SK-N-MC (cell line): ENCODE results near the gene SLC36A3.

ENCODE experiments used
- DNase-seq: peaks from one replicate; pipeline ENCODE4 v3.0.0-alpha.2; 2011; ENCODE audit warnings: low read depth, low spot score
- H3K27ac ChIP-seq: fragments of 200-600 bp; sonication (generic); 2 replicates; pipeline ENCODE4 v1.5.1; 2016; ENCODE audit warnings: mixed run types
- H3K36me3 ChIP-seq: fragments of 200-600 bp; sonication (generic); 2 replicates; pipeline ENCODE4 v1.6.1; 2017; ENCODE audit warnings: antibody characterized with exemption, low read length, mixed read lengths; ENCODE audit not compliant: insufficient read depth
- H3K4me3 ChIP-seq: fragments of 200-600 bp; sonication (generic); 2 replicates; pipeline ENCODE4 v1.5.1; 2016
- H3K9ac ChIP-seq: fragments of 200-600 bp; sonication (generic); 2 replicates; pipeline ENCODE4 v1.8.0; 2017; ENCODE audit warnings: mixed run types, mixed read lengths; ENCODE audit not compliant: insufficient read length
- H3K9me3 ChIP-seq: fragments of 200-600 bp; sonication (generic); 2 replicates; pipeline ENCODE4 v1.6.1; 2017; ENCODE audit warnings: low read depth, mild to moderate bottlenecking, antibody characterized with exemption, low read length, moderate library complexity, mixed read lengths
- EZH2 ChIP-seq: fragments of 200-600 bp; sonication (generic); IDR thresholded peaks from one replicate; pipeline ENCODE4 v1.6.1; 2017; ENCODE audit warnings: antibody characterized with exemption
- FOXP2 ChIP-seq: optimal IDR thresholded peaks from 2 replicates; pipeline ENCODE3; 2011; ENCODE audit warnings: mild to moderate bottlenecking, moderate library complexity; ENCODE audit not compliant: insufficient read depth; ENCODE audit errors: extremely low read length, control extremely low read depth
- POLR2AphosphoS5 ChIP-seq: IDR thresholded peaks from 2 replicates; pipeline ENCODE4 v1.6.1; 2012; ENCODE audit warnings: mild to moderate bottlenecking, low read depth, low read length, borderline replicate concordance

Gene SLC36A3

GRCh38 chr5:151234476-151235238 is 68.9 kb downstream of the SLC36A3 start:
- H3K4me3 ChIP-seq = no peak overlapping the region
- DNase-seq = no peak

DNA sequence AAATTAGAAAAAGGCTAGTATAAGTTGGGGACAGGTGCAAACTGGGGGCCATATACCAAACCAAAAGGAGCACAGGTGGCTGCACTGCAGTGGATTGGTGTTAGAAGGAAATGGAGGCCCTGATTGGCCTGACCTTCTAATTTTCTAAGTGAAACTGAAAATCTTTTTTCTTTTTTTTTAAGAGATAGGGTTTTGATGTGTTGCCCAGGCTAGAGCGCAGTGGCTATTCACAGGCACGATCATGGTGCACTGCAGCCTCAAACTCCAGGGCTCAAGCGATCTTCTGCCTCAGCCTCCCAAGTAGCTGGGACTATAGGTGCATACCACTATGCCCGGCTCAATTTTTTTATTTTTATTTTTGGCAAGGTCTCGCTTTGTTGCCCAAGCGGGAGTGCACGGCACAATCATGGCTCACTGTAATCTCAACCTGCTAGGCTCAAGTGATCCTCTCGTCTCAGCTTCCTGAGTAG is 69.9 kb downstream of the SLC36A3 start:
- H3K4me3 ChIP-seq = no peak overlapping the region
- H3K9me3 ChIP-seq = no peaks in the 10 kb centered on the region
- H3K27ac ChIP-seq = no peak overlapping the region
- TF ChIP-seq FOXP2 (no peak), POLR2AphosphoS5 (no peak), EZH2 (no peak)
- no peak overlapping the region for H3K9ac ChIP-seq
- H3K36me3 ChIP-seq = no peaks in the 10 kb centered on the region
- DNase-seq = no peak

More at GRCh38 chr5:151234476-151235238, 68.9 kb downstream of the SLC36A3 start:
- Histone ChIP-seq H3K27ac (no peak overlapping the region), H3K9me3 (no peaks in the 10 kb centered on the region), H3K36me3 (no peaks in the 10 kb centered on the region), H3K9ac (no peak overlapping the region)
- TF ChIP-seq FOXP2 (no peak), EZH2 (no peak), POLR2AphosphoS5 (no peak)

DNA sequence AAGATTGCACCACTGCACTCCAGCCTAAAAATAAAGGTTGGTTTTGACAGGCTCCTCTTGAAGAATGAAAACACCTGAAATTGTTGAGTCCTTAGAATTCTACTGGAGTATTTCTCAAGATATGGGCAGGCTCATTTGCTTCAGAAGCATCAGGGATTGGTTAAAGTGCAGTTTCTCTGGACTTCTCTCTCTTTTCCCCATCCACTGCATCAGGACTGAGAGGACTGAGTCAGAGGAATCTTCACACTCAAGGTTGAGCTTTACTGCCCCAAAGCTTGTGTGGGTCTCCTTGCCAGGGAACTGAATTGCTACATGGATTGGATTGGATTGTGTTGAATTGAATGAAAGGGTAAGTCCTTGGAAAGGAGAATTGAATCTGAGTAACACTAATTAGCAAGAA is 72.2 kb downstream of the SLC36A3 start:
- Histone ChIP-seq H3K9ac (no peak overlapping the region), H3K4me3 (no peak overlapping the region), H3K9me3 (no peaks in the 10 kb centered on the region), H3K36me3 (no peaks in the 10 kb centered on the region), H3K27ac (no peak overlapping the region)
- no peak for TF ChIP-seq FOXP2
- TF ChIP-seq POLR2AphosphoS5 = no peak
- TF ChIP-seq EZH2 = no peak
- no peak for DNase-seq

GRCh38 chr5:151230048-151230680 is 73.4 kb downstream of the SLC36A3 start:
- Histone ChIP-seq H3K9me3 (no peaks in the 10 kb centered on the region), H3K9ac (no peak overlapping the region), H3K4me3 (no peak overlapping the region), H3K36me3 (no peaks in the 10 kb centered on the region), H3K27ac (no peak overlapping the region)
- no peak for DNase-seq
- TF ChIP-seq EZH2 (no peak), FOXP2 (no peak), POLR2AphosphoS5 (no peak)

DNA sequence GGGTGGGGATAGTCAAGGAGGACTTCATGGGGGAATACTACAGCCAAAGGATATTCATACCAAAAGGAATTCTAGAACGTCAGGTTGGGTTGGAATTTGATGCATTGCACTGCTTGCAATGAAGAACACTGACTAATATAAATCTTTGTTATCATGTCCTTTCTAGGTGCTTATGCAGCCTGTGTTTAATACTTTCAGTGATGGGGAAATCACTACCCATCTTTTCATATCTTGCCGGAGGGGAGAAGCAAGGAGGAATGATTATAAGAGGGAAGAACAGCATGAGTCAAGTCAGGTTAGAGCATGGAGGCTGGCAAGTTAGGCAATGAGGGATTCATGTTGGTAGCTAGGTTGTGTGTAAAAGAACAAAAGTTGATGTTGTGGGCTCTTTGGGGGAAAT is 74.6 kb downstream of the SLC36A3 start:
- DNase-seq = no peak
- no peaks in the 10 kb centered on the region for H3K36me3 ChIP-seq
- no peak overlapping the region for H3K9ac ChIP-seq
- H3K4me3 ChIP-seq = no peak overlapping the region
- H3K27ac ChIP-seq = no peak overlapping the region
- H3K9me3 ChIP-seq = no peaks in the 10 kb centered on the region
- TF ChIP-seq FOXP2 (no peak), EZH2 (no peak), POLR2AphosphoS5 (no peak)

- Histone ChIP-seq H3K36me3 (no peaks in the 10 kb centered on the region), H3K9ac (no peak overlapping the region), H3K4me3 (no peak overlapping the region), H3K9me3 (no peaks in the 10 kb centered on the region), H3K27ac (no peak overlapping the region)
- DNase-seq = no peak
- TF ChIP-seq FOXP2 = no peak
- TF ChIP-seq EZH2 = no peak
- no peak for TF ChIP-seq POLR2AphosphoS5
Observed at GRCh38 chr5:151227918-151228447, 75.6 kb downstream of the SLC36A3 start.
